ENCODE data around the gene HEXIM2. TPM values are rescaled to one million over a fixed set of nuclear protein-coding genes. Genes with fewer than 3 reads are reported as not detected.

The HEXIM2 gene
- total and polyA plus RNA-seq, 2 of the 13 experiments (the other 11 are each of a cell fraction or from before 2014, with no cell fraction given): 27.1 to 32.4 TPM

DNA sequence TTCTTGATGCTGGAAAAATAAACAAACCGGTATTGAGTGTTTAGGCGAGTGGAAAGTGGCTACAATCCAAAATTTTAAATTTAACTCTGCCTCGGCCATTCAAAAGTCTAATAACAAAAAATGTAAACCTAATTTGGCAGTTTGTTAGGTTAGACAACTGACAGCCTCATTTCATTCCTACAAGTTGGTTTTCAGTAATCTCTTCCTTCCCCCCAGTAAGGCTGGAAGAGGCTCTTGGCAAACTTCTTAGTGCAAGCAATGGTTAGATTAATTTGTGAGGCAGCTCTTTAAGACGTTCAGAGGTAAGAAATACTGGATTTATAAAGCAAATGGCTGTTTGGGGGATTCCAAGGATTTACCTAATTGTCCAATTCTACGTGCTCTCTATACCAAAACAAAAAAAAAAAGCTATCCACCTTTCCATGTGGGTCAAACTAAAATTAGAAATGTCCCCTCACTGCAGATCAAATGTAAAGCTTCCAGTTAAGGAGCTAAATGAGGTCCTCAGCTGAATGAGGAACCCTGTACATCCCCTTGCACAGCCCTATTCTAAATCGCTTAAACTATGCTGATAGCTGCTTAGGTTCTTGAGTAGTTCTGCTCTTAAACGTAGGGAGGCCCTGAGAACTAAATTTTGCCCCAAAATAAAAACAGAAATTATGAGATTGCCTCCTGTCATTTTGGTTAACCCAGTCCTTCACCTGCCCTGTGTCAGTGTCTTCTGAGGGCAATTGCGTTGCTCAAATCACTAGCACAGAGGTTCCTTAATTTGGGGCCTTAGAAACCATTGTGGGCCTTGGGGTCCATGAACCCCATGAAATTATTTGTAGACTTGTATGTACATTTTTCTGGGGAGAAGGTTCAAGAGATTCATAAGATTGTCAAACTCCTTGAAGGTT, 10.5 kb upstream of the HEXIM2 start:
- Histone ChIP-seq H3K9ac (ENCODE audit: insufficient read depth, low read depth, low read length) (peak overlapping the region; percentile 85), H3K27me3 (ENCODE audit: control insufficient read depth in 1 of 2, insufficient read depth in 2 of 2, low read length in 2 of 2) (no peaks in the 10 kb centered on the region; a peak in 2 of 5 replicates), H3K27ac (ENCODE audit: extremely low read length, insufficient read depth, low read length) (peak overlapping the region; percentile 12), H3K4me1 (ENCODE audit: insufficient read depth, low read length) (peaks cover 22% of the 10 kb centered on the region), H4K20me1 (ENCODE audit: insufficient read depth, low read length) (peaks cover 35% of the 10 kb centered on the region), H3K36me3 (replicated peaks in 1 of 2; ENCODE audit: control insufficient read depth in 1 of 2, insufficient read depth in 2 of 2, low read length in 2 of 2) (no peaks in the 10 kb centered on the region; a peak in 1 of 5 replicates), H3K79me2 (ENCODE audit: insufficient read depth, low read length) (peaks cover 36% of the 10 kb centered on the region), H3K4me2 (ENCODE audit: low read depth, low read length) (peak overlapping the region; percentile 95), H3K4me3 (replicated peaks in 1 of 3; ENCODE audit: insufficient read depth in 1 of 3, low read depth in 2 of 3, low read length in 3 of 3) (peak overlapping the region; percentile 97 to 98 (median 97); a peak in 5 of 6 replicates), H3K9me3 (ENCODE audit: low read length) (no peaks in the 10 kb centered on the region), H2AFZ (ENCODE audit: low read length) (no peak overlapping the region)
- WGBS (ENCODE audit: low lambda C conversion rate): 22% methylated on average over 8 of the region's 8 CpGs
- CTCF ChIA-PET (ENCODE audit: low intra/inter-chr PET ratio, low total read pairs): interaction anchor here (1.0 to 8.5 kb wide), 4 partner anchors 9 to 46 kb away, joined by 3 to 130 read pairs (median 32); partner anchors contain the start of genes ACBD4 and HEXIM2
- intact Hi-C loops (cut with micrococcal nuclease; ENCODE audit: unreplicated experiment) (no loop called here), in situ Hi-C loops (cut with HindIII; ENCODE audit: extremely low pct_ligation_motif_present, low pct_unique_long_range_greater_than_20kb) (no loop called here)
- DNase-seq (ENCODE audit: low spot score): no peak
- ATAC-seq: no peak
- POLR2A ChIA-PET: interaction anchor here (1.1 to 19.8 kb wide), 12 partner anchors 13 to 256 kb away, joined by 3 to 2487 read pairs (median 9); partner anchors contain the start of genes ACBD4 and HEXIM2
- no TSS peak for BruUV-seq (replicated peaks)
- FAIRE-seq: no peak
- TF ChIP-seq, protein P1, sequence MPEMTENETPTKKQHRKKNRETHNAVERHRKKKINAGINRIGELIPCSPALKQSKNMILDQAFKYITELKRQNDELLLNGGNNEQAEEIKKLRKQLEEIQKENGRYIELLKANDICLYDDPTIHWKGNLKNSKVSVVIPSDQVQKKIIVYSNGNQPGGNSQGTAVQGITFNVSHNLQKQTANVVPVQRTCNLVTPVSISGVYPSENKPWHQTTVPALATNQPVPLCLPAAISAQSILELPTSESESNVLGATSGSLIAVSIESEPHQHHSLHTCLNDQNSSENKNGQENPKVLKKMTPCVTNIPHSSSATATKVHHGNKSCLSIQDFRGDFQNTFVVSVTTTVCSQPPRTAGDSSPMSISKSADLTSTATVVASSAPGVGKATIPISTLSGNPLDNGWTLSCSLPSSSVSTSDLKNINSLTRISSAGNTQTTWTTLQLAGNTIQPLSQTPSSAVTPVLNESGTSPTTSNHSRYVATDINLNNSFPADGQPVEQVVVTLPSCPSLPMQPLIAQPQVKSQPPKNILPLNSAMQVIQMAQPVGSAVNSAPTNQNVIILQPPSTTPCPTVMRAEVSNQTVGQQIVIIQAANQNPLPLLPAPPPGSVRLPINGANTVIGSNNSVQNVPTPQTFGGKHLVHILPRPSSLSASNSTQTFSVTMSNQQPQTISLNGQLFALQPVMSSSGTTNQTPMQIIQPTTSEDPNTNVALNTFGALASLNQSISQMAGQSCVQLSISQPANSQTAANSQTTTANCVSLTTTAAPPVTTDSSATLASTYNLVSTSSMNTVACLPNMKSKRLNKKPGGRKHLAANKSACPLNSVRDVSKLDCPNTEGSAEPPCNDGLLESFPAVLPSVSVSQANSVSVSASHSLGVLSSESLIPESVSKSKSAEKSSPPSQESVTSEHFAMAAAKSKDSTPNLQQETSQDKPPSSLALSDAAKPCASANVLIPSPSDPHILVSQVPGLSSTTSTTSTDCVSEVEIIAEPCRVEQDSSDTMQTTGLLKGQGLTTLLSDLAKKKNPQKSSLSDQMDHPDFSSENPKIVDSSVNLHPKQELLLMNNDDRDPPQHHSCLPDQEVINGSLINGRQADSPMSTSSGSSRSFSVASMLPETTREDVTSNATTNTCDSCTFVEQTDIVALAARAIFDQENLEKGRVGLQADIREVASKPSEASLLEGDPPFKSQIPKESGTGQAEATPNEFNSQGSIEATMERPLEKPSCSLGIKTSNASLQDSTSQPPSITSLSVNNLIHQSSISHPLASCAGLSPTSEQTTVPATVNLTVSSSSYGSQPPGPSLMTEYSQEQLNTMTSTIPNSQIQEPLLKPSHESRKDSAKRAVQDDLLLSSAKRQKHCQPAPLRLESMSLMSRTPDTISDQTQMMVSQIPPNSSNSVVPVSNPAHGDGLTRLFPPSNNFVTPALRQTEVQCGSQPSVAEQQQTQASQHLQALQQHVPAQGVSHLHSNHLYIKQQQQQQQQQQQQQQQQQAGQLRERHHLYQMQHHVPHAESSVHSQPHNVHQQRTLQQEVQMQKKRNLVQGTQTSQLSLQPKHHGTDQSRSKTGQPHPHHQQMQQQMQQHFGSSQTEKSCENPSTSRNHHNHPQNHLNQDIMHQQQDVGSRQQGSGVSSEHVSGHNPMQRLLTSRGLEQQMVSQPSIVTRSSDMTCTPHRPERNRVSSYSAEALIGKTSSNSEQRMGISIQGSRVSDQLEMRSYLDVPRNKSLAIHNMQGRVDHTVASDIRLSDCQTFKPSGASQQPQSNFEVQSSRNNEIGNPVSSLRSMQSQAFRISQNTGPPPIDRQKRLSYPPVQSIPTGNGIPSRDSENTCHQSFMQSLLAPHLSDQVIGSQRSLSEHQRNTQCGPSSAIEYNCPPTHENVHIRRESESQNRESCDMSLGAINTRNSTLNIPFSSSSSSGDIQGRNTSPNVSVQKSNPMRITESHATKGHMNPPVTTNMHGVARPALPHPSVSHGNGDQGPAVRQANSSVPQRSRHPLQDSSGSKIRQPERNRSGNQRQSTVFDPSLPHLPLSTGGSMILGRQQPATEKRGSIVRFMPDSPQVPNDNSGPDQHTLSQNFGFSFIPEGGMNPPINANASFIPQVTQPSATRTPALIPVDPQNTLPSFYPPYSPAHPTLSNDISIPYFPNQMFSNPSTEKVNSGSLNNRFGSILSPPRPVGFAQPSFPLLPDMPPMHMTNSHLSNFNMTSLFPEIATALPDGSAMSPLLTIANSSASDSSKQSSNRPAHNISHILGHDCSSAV (CRISPR knock-in tag; IDR thresholded peaks at IDR 0.05; ENCODE audit: borderline replicate concordance): no peak
- TF ChIP-seq, protein P2, sequence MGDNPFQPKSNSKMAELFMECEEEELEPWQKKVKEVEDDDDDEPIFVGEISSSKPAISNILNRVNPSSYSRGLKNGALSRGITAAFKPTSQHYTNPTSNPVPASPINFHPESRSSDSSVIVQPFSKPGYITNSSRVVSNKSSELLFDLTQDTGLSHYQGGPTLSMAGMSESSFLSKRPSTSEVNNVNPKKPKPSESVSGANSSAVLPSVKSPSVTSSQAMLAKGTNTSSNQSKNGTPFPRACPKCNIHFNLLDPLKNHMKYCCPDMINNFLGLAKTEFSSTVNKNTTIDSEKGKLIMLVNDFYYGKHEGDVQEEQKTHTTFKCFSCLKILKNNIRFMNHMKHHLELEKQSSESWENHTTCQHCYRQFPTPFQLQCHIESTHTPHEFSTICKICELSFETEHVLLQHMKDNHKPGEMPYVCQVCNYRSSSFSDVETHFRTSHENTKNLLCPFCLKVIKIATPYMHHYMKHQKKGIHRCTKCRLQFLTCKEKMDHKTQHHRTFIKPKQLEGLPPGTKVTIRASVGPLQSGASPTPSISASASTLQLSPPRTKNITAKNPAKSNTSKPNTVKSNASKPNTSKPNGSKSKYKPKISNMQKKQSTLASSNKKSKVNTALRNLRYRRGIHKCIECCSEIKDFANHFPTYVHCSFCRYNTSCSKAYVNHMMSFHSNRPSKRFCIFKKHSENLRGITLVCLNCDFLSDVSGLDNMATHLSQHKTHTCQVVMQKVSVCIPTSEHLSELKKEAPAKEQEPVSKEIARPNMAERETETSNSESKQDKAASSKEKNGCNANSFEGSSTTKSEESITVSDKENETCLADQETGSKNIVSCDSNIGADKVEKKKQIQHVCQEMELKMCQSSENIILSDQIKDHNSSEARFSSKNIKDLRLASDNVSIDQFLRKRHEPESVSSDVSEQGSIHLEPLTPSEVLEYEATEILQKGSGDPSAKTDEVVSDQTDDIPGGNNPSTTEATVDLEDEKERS (CRISPR knock-in tag; IDR thresholded peaks at IDR 0.05): 0 out of 2 replicates have a peak, but pooled peaks have one; percentile 35
- TF ChIP-seq ZNF235 (CRISPR knock-in tag; IDR thresholded peaks at IDR 0.05; ENCODE audit: borderline replicate concordance) (no peak), SOX13 (IDR thresholded peaks at IDR 0.05) (no peak), SOX13 (CRISPR knock-in tag; conservative IDR thresholded peaks at IDR 0.05 in 1 of 2, IDR thresholded peaks at IDR 0.05 in 1 of 2) (peak in 1 of 2 experiments; percentile 2; a peak in 1 of 4 replicates), GLI4 (CRISPR knock-in tag; IDR thresholded peaks at IDR 0.05; ENCODE audit: borderline replicate concordance) (peak; percentile 71; the same call in 1 of the 2 replicates), ZNF678 (CRISPR knock-in tag; IDR thresholded peaks at IDR 0.05) (0 out of 2 replicates have a peak, but pooled peaks have one; percentile 14), NFATC3 (CRISPR knock-in tag; IDR thresholded peaks at IDR 0.05) (0 out of 2 replicates have a peak, but pooled peaks have one; percentile 39), ZNF775 (CRISPR knock-in tag; IDR thresholded peaks at IDR 0.05; ENCODE audit: borderline replicate concordance) (no peak), ZNF44 (CRISPR knock-in tag; IDR thresholded peaks at IDR 0.05) (0 out of 2 replicates have a peak, but pooled peaks have one; percentile 22)
